Ovary (tissue), 3 donors: Measurements from ENCODE around the gene HLTF.

ENCODE experiments used
- EP300 ChIP-seq: sonication (generic); formaldehyde crosslinking; IDR thresholded peaks from one replicate; pipeline ENCODE4 v1.6.1; 2017; ENCODE audit warnings: antibody characterized with exemption
- POLR2A ChIP-seq: fragments of 450-650 bp; IDR thresholded peaks from one replicate; pipeline ENCODE4 v1.6.1; 2017; ENCODE audit warnings: antibody characterized with exemption, mild to moderate bottlenecking, moderate library complexity
- TF ChIP-seq, protein P1 (sequence below), 3 donors: fragments of 450-650 bp in 2 of 3; fragments of 200-600 bp in 1 of 3; IDR thresholded peaks; one replicate each; pipeline versions ENCODE4 v1.5.1 to v1.8.0; 2016 to 2022; ENCODE audit warnings: antibody characterized with exemption in 3 of 3, mild to moderate bottlenecking in 1 of 3
- donor health status: DM: no; HTN: no; CAD: no.

DNA sequence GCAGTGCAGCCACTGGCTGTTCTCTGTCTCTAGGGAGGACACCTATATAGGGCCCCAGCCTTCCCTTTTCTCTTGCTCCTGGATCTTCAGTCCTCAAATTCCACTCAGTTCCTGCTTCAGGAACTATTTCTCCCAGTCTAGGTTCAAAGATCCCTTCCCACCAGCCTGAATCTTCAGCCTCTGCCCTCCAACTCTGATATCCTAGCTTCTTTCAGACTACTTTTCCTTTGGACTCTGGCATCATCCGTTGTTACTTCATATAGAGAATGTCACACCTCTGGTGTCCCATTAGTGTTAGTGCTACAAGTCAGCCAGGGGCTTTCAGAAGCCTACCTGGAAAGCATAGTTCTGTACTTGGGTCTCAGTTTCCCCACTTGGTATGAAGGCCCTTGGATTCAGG lies 33.1 kb upstream of the HLTF start:
- TF ChIP-seq EP300 (no peak), POLR2A (no peak)
- TF ChIP-seq, protein P1, sequence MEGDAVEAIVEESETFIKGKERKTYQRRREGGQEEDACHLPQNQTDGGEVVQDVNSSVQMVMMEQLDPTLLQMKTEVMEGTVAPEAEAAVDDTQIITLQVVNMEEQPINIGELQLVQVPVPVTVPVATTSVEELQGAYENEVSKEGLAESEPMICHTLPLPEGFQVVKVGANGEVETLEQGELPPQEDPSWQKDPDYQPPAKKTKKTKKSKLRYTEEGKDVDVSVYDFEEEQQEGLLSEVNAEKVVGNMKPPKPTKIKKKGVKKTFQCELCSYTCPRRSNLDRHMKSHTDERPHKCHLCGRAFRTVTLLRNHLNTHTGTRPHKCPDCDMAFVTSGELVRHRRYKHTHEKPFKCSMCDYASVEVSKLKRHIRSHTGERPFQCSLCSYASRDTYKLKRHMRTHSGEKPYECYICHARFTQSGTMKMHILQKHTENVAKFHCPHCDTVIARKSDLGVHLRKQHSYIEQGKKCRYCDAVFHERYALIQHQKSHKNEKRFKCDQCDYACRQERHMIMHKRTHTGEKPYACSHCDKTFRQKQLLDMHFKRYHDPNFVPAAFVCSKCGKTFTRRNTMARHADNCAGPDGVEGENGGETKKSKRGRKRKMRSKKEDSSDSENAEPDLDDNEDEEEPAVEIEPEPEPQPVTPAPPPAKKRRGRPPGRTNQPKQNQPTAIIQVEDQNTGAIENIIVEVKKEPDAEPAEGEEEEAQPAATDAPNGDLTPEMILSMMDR (IDR thresholded peaks at IDR 0.05) = no peak
